ENCODE results near the gene THRA. TPM values are rescaled to one million over a fixed set of nuclear protein-coding genes. Genes with fewer than 3 reads are reported as not detected.

THRA gene
- total and polyA plus RNA-seq, 9 of the 15 experiments (the other 6 are each of a cell fraction or from before 2014, with no cell fraction given) = 0.34 to 23.4 (median 12.7) TPM

DNA sequence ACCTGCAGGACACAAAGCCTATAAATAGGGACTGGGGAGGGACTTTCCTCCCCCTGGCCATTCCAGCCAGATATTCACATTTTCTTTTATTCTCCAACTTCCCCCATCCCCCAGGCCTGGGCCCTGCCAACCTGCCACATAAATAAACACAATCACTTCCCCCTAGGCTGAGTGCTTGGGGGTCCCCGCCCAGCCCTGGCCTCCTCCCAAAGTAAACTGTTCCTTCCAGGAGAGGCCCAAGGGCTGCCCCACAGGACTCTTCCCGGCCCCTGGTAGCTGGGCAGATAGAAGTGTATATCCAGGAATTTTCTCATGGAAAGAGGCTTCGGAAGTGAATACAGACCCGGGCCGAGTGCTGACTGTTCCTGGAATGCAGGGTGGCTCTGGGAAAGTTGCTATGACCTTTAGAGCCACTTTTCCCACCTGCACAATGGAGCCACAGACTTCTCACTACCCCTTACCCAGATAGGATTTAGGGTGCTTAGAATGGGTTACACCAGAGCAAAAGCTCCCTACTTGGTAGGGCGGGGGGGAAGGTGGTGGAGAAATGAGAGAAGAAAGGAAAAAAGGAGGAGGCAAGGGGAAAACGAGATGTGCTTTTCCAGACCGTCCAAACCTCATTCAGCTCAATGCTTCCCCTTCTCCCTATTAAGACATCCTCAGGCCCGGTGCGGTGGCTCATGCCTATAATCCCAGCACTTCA, 39.0 kb upstream of the THRA start:
- TF ChIP-seq, protein P1, sequence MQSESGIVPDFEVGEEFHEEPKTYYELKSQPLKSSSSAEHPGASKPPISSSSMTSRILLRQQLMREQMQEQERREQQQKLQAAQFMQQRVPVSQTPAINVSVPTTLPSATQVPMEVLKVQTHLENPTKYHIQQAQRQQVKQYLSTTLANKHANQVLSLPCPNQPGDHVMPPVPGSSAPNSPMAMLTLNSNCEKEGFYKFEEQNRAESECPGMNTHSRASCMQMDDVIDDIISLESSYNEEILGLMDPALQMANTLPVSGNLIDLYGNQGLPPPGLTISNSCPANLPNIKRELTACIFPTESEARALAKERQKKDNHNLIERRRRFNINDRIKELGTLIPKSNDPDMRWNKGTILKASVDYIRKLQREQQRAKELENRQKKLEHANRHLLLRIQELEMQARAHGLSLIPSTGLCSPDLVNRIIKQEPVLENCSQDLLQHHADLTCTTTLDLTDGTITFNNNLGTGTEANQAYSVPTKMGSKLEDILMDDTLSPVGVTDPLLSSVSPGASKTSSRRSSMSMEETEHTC (IDR thresholded peaks at IDR 0.05) = no peak
- TF ChIP-seq, protein P2, sequence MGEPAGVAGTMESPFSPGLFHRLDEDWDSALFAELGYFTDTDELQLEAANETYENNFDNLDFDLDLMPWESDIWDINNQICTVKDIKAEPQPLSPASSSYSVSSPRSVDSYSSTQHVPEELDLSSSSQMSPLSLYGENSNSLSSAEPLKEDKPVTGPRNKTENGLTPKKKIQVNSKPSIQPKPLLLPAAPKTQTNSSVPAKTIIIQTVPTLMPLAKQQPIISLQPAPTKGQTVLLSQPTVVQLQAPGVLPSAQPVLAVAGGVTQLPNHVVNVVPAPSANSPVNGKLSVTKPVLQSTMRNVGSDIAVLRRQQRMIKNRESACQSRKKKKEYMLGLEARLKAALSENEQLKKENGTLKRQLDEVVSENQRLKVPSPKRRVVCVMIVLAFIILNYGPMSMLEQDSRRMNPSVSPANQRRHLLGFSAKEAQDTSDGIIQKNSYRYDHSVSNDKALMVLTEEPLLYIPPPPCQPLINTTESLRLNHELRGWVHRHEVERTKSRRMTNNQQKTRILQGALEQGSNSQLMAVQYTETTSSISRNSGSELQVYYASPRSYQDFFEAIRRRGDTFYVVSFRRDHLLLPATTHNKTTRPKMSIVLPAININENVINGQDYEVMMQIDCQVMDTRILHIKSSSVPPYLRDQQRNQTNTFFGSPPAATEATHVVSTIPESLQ (CRISPR knock-in tag; IDR thresholded peaks at IDR 0.05) = no peak
- TF ChIP-seq NONO (IDR thresholded peaks at IDR 0.05; ENCODE audit: low read depth in 2 of 2, low read length in 1 of 2) (no peak), ZNF174 (CRISPR knock-in tag; IDR thresholded peaks at IDR 0.05) (no peak)
- no peaks in the 10 kb centered on the region for H3K9me1 ChIP-seq (ENCODE audit: control insufficient read depth, insufficient read depth, low read length)
- in situ Hi-C loops (cut with MboI) (loop anchor here (25.0 kb wide), 1 partner anchor 264 kb away; the partner anchor contains the start of gene CDC6), intact Hi-C loops (cut with micrococcal nuclease) (no loop called here)
- no peak overlapping the region for H3K4me2 ChIP-seq (ENCODE audit: insufficient read depth, low read length)
- ChIA-PET POLR2A (no interaction called here), CTCF (ENCODE audit: low intra/inter-chr PET ratio) (no interaction called here)
- H3K27ac ChIP-seq (ENCODE audit: extremely low read depth, low read depth, low read length) = no peak overlapping the region
- ATAC-seq (no peak), DNase-seq (ENCODE audit: extremely low read depth in 1 of 4, low spot score in 3 of 4) (no peak), FAIRE-seq (no peak)
- whole genome bisulfite sequencing (ENCODE audit: insufficient coverage, low coverage, missing lambda C conversion rate) = 86% methylated on average over 9 of the region's 10 CpGs
- peaks cover 2 to 27% of the 10 kb centered on the region in 2 experiments; a peak in 4 of 5 replicates for H3K4me1 ChIP-seq (replicated peaks in 1 of 2; ENCODE audit: control insufficient read depth in 2 of 2, insufficient read depth in 2 of 2, low read length in 2 of 2)
- H2AFZ ChIP-seq (ENCODE audit: low read depth, low read length) = no peak overlapping the region
- H3K79me2 ChIP-seq (ENCODE audit: control insufficient read depth, insufficient read depth, low read length) = no peaks in the 10 kb centered on the region
- BruUV-seq (replicated peaks) = no TSS peak
- no peak overlapping the region for H3K9ac ChIP-seq (ENCODE audit: insufficient read depth in 1 of 2, low read depth in 2 of 2, low read length in 2 of 2)
- no peaks in the 10 kb centered on the region for H3K9me3 ChIP-seq (replicated peaks; ENCODE audit: control insufficient read depth, insufficient read depth, low read depth, low read length)
- H4K20me1 ChIP-seq (replicated peaks; ENCODE audit: control insufficient read depth, insufficient read depth, low read length) = 0 out of 2 replicates have a peak, but pooled peaks cover 4% of the 10 kb centered on the region
- peaks cover 93% of the 10 kb centered on the region for H3K36me3 ChIP-seq (ENCODE audit: control insufficient read depth, insufficient read depth, low read length)
- H3K4me3 ChIP-seq = no peak overlapping the region
- H3K27me3 ChIP-seq (ENCODE audit: control insufficient read depth in 2 of 2, insufficient read depth in 2 of 2, low read length in 2 of 2) = no peaks in the 10 kb centered on the region

All from K562 (cell line).